Measurements from ENCODE around the gene ITPKB. TPM values are rescaled to one million over a fixed set of nuclear protein-coding genes. Genes with fewer than 3 reads are reported as not detected.

The ITPKB gene
- total and polyA plus RNA-seq, 4 experiments from 2014 or later, result 52.2 to 159 (median 104) TPM

GRCh38 chr1:226664413-226665101 is 74.5 kb downstream of the ITPKB start:
- Histone ChIP-seq H3K9me3 (ENCODE audit: control insufficient read depth in 1 of 2, low read length in 2 of 2) (no peaks in the 10 kb centered on the region), H3K36me3 (ENCODE audit: insufficient read depth, low read length) (peaks cover 11% of the 10 kb centered on the region), H3K4me3 (ENCODE audit: low read length in 2 of 2) (no peak overlapping the region), H3K4me1 (ENCODE audit: insufficient read depth, low read length) (peaks cover 4% of the 10 kb centered on the region), H3K27ac (ENCODE audit: low read depth, low read length) (peak overlapping the region; percentile 74), H3K27me3 (ENCODE audit: insufficient read depth, low read length) (no peaks in the 10 kb centered on the region)
- ChIA-PET POLR2A (ENCODE audit: partially characterized antibody) (interaction anchor here (0.9 to 6.7 kb wide), 9 partner anchors 10 to 73 kb away, joined by 3 to 114 read pairs (median 4); partner anchors contain the start of gene ITPKB), CTCF (ENCODE audit: partially characterized antibody) (interaction anchor here (0.5 to 5.1 kb wide), 3 partner anchors 13 to 269 kb away, joined by 4 to 28 read pairs (median 5); no protein-coding TSS in a partner anchor)
- no peak for DNase-seq
- H3K4me1 Mint-ChIP-seq, result peaks cover 4 to 86% (median 40%) of the 10 kb centered on the region in 4 donors
- H3K36me3 Mint-ChIP-seq, result peaks cover 8 to 62% of the 10 kb centered on the region in 2 donors
- no peaks in the 10 kb centered on the region for H3K27me3 Mint-ChIP-seq
- H3K4me3 Mint-ChIP-seq, result peak overlapping the region in 5 of 8 donors; percentile 65 to 88 (median 80)
- peak overlapping the region in 6 of 7 donors; percentile 96 to 99 (median 97) for H3K27ac Mint-ChIP-seq
- H3K9me3 Mint-ChIP-seq, result peaks cover 0 to 2% (median 0%) of the 10 kb centered on the region in 8 donors
- intact Hi-C loops (cut with micrococcal nuclease), result no loop called here

GRCh38 chr1:226663327-226663704 is 75.8 kb downstream of the ITPKB start:
- peak overlapping the region; percentile 57 to 88 (median 76) for H3K4me3 Mint-ChIP-seq
- Histone ChIP-seq H3K27ac (ENCODE audit: low read depth, low read length) (peak overlapping the region; percentile 74), H3K4me1 (ENCODE audit: insufficient read depth, low read length) (no peaks in the 10 kb centered on the region), H3K27me3 (ENCODE audit: insufficient read depth, low read length) (no peaks in the 10 kb centered on the region), H3K9me3 (ENCODE audit: control insufficient read depth in 1 of 2, low read length in 2 of 2) (no peaks in the 10 kb centered on the region), H3K36me3 (ENCODE audit: insufficient read depth, low read length) (peaks cover 11% of the 10 kb centered on the region), H3K4me3 (ENCODE audit: low read length in 2 of 2) (no peak overlapping the region)
- ChIA-PET POLR2A (ENCODE audit: partially characterized antibody) (interaction anchor here (0.6 to 6.7 kb wide), 19 partner anchors 9 to 152 kb away, joined by 3 to 114 read pairs (median 5); partner anchors contain the start of gene ITPKB), CTCF (ENCODE audit: partially characterized antibody) (interaction anchor here (1.0 to 5.1 kb wide), 11 partner anchors 8 to 163 kb away, joined by 3 to 28 read pairs (median 6); no protein-coding TSS in a partner anchor)
- no peak for DNase-seq
- intact Hi-C loops (cut with micrococcal nuclease), result loop anchor here (1.0 to 2.0 kb wide), 5 partner anchors 10 to 75 kb away; partner anchors contain the start of gene ITPKB
- H3K4me1 Mint-ChIP-seq, result peaks cover 0 to 89% (median 38%) of the 10 kb centered on the region in 4 donors
- H3K27me3 Mint-ChIP-seq, result no peaks in the 10 kb centered on the region
- peaks cover 0 to 2% (median 0%) of the 10 kb centered on the region in 8 donors for H3K9me3 Mint-ChIP-seq
- peaks cover 8 to 60% of the 10 kb centered on the region in 2 donors for H3K36me3 Mint-ChIP-seq
- H3K27ac Mint-ChIP-seq, result peak overlapping the region in 6 of 7 donors; percentile 96 to 99 (median 97)

- H3K9me3 ChIP-seq (ENCODE audit: control insufficient read depth in 1 of 2, low read length in 2 of 2), result no peaks in the 10 kb centered on the region
- H3K27me3 ChIP-seq (ENCODE audit: insufficient read depth, low read length), result no peaks in the 10 kb centered on the region
- H3K36me3 ChIP-seq (ENCODE audit: insufficient read depth, low read length), result peaks cover 11% of the 10 kb centered on the region
- H3K4me1 ChIP-seq (ENCODE audit: insufficient read depth, low read length), result no peaks in the 10 kb centered on the region
- H3K36me3 Mint-ChIP-seq, result peaks cover 8 to 59% of the 10 kb centered on the region in 2 donors
- peak overlapping the region in 6 of 7 donors; percentile 96 to 99 (median 97) for H3K27ac Mint-ChIP-seq
- intact Hi-C loops (cut with micrococcal nuclease), result loop anchor here (1.0 to 2.0 kb wide), 5 partner anchors 9 to 76 kb away; partner anchors contain the start of gene ITPKB
- peaks cover 0 to 2% (median 0%) of the 10 kb centered on the region in 8 donors for H3K9me3 Mint-ChIP-seq
- ChIA-PET CTCF (ENCODE audit: partially characterized antibody) (interaction anchor here (1.0 to 5.1 kb wide), 13 partner anchors 9 to 163 kb away, joined by 3 to 28 read pairs (median 6); no protein-coding TSS in a partner anchor), POLR2A (ENCODE audit: partially characterized antibody) (interaction anchor here (0.6 to 6.7 kb wide), 25 partner anchors 9 to 276 kb away, joined by 3 to 114 read pairs (median 5); partner anchors contain the start of gene ITPKB)
- H3K27me3 Mint-ChIP-seq, result no peaks in the 10 kb centered on the region
- peaks cover 0 to 90% (median 38%) of the 10 kb centered on the region in 4 donors for H3K4me1 Mint-ChIP-seq
- no peak overlapping the region for H3K4me3 ChIP-seq (ENCODE audit: low read length in 2 of 2)
- H3K27ac ChIP-seq (ENCODE audit: low read depth, low read length), result peak overlapping the region; percentile 74
- H3K4me3 Mint-ChIP-seq, result peak overlapping the region; percentile 57 to 88 (median 76)
- DNase-seq, result peak; percentile 84 to 99 (median 86)
Measured at GRCh38 chr1:226662642-226663326, 76.3 kb downstream of the ITPKB start.

GRCh38 chr1:226661965-226662364 is 77.1 kb downstream of the ITPKB start:
- intact Hi-C loops (cut with micrococcal nuclease), result loop anchor here (2.0 kb wide), 3 partner anchors 27 to 77 kb away; partner anchors contain the start of gene ITPKB
- CTCF ChIA-PET (ENCODE audit: partially characterized antibody), result interaction anchor here (1.1 to 5.1 kb wide), 13 partner anchors 9 to 164 kb away, joined by 3 to 28 read pairs (median 6); no protein-coding TSS in a partner anchor
- Histone ChIP-seq H3K9me3 (ENCODE audit: control insufficient read depth in 1 of 2, low read length in 2 of 2) (no peaks in the 10 kb centered on the region), H3K27ac (ENCODE audit: low read depth, low read length) (peak overlapping the region; percentile 74), H3K36me3 (ENCODE audit: insufficient read depth, low read length) (peaks cover 11% of the 10 kb centered on the region), H3K27me3 (ENCODE audit: insufficient read depth, low read length) (no peaks in the 10 kb centered on the region), H3K4me3 (ENCODE audit: low read length in 2 of 2) (peak overlapping the region in 1 of 2 donors; percentile 4), H3K4me1 (ENCODE audit: insufficient read depth, low read length) (no peaks in the 10 kb centered on the region)
- Mint-ChIP-seq H3K4me1 (peaks cover 0 to 90% (median 38%) of the 10 kb centered on the region in 4 donors), H3K4me3 (peak overlapping the region in 7 of 8 donors; percentile 61 to 88 (median 81)), H3K27ac (peak overlapping the region in 6 of 7 donors; percentile 96 to 99 (median 97)), H3K36me3 (peaks cover 8 to 58% of the 10 kb centered on the region in 2 donors), H3K27me3 (no peaks in the 10 kb centered on the region), H3K9me3 (peaks cover 0 to 2% (median 0%) of the 10 kb centered on the region in 8 donors)
- POLR2A ChIA-PET (ENCODE audit: partially characterized antibody), result interaction anchor here (0.7 to 6.7 kb wide), 26 partner anchors 8 to 277 kb away, joined by 3 to 114 read pairs (median 5); partner anchors contain the start of gene ITPKB
- no peak for DNase-seq

GRCh38 chr1:226661271-226661670 is 77.8 kb downstream of the ITPKB start:
- peaks cover 0 to 90% (median 38%) of the 10 kb centered on the region in 4 donors for H3K4me1 Mint-ChIP-seq
- Histone ChIP-seq H3K36me3 (ENCODE audit: insufficient read depth, low read length) (peaks cover 11% of the 10 kb centered on the region), H3K4me1 (ENCODE audit: insufficient read depth, low read length) (no peaks in the 10 kb centered on the region), H3K27me3 (ENCODE audit: insufficient read depth, low read length) (no peaks in the 10 kb centered on the region), H3K9me3 (ENCODE audit: control insufficient read depth in 1 of 2, low read length in 2 of 2) (no peaks in the 10 kb centered on the region), H3K27ac (ENCODE audit: low read depth, low read length) (peak overlapping the region; percentile 74), H3K4me3 (ENCODE audit: low read length in 2 of 2) (peak overlapping the region in 1 of 2 donors; percentile 4)
- H3K27ac Mint-ChIP-seq, result peak overlapping the region in 6 of 7 donors; percentile 96 to 99 (median 97)
- intact Hi-C loops (cut with micrococcal nuclease), result loop anchor here (2.0 kb wide), 1 partner anchor 52 kb away; no protein-coding TSS in a partner anchor
- peak overlapping the region in 7 of 8 donors; percentile 61 to 88 (median 81) for H3K4me3 Mint-ChIP-seq
- H3K9me3 Mint-ChIP-seq, result peaks cover 0 to 2% (median 0%) of the 10 kb centered on the region in 8 donors
- ChIA-PET POLR2A (ENCODE audit: partially characterized antibody) (interaction anchor here (1.0 to 6.7 kb wide), 17 partner anchors 7 to 76 kb away, joined by 3 to 114 read pairs (median 7); partner anchors contain the start of gene ITPKB), CTCF (ENCODE audit: partially characterized antibody) (interaction anchor here (1.1 to 5.1 kb wide), 11 partner anchors 8 to 65 kb away, joined by 3 to 28 read pairs (median 6); no protein-coding TSS in a partner anchor)
- H3K27me3 Mint-ChIP-seq, result no peaks in the 10 kb centered on the region
- no peak for DNase-seq
- peaks cover 8 to 59% of the 10 kb centered on the region in 2 donors for H3K36me3 Mint-ChIP-seq

GRCh38 chr1:226660410-226661182 is 78.5 kb downstream of the ITPKB start:
- Mint-ChIP-seq H3K36me3 (peaks cover 8 to 55% of the 10 kb centered on the region in 2 donors), H3K27ac (peak overlapping the region in 6 of 7 donors; percentile 96 to 99 (median 97)), H3K27me3 (no peaks in the 10 kb centered on the region), H3K9me3 (peaks cover 0 to 2% (median 0%) of the 10 kb centered on the region in 8 donors), H3K4me3 (peak overlapping the region in 7 of 8 donors; percentile 73 to 88 (median 81)), H3K4me1 (peaks cover 0 to 91% (median 37%) of the 10 kb centered on the region in 4 donors)
- ChIA-PET POLR2A (ENCODE audit: partially characterized antibody) (interaction anchor here (0.6 to 6.7 kb wide), 15 partner anchors 7 to 210 kb away, joined by 3 to 114 read pairs (median 5); partner anchors contain the start of genes ITPKB and PSEN2), CTCF (ENCODE audit: partially characterized antibody) (interaction anchor here (1.1 to 5.1 kb wide), 10 partner anchors 7 to 51 kb away, joined by 3 to 28 read pairs (median 5); no protein-coding TSS in a partner anchor)
- no peaks in the 10 kb centered on the region for H3K9me3 ChIP-seq (ENCODE audit: control insufficient read depth in 1 of 2, low read length in 2 of 2)
- no peaks in the 10 kb centered on the region for H3K27me3 ChIP-seq (ENCODE audit: insufficient read depth, low read length)
- intact Hi-C loops (cut with micrococcal nuclease), result loop anchor here (2.0 kb wide), 1 partner anchor 52 kb away; no protein-coding TSS in a partner anchor
- no peak for DNase-seq
- H3K4me3 ChIP-seq (ENCODE audit: low read length in 2 of 2), result no peak overlapping the region
- peaks cover 11% of the 10 kb centered on the region for H3K36me3 ChIP-seq (ENCODE audit: insufficient read depth, low read length)
- H3K4me1 ChIP-seq (ENCODE audit: insufficient read depth, low read length), result no peaks in the 10 kb centered on the region
- H3K27ac ChIP-seq (ENCODE audit: low read depth, low read length), result peak overlapping the region; percentile 74
